ENCODE measurements around the gene HCK.

GRCh38 chr20:32110173-32110704 is 58.2 kb downstream of the HCK start:
- TF ChIP-seq, protein P1, sequence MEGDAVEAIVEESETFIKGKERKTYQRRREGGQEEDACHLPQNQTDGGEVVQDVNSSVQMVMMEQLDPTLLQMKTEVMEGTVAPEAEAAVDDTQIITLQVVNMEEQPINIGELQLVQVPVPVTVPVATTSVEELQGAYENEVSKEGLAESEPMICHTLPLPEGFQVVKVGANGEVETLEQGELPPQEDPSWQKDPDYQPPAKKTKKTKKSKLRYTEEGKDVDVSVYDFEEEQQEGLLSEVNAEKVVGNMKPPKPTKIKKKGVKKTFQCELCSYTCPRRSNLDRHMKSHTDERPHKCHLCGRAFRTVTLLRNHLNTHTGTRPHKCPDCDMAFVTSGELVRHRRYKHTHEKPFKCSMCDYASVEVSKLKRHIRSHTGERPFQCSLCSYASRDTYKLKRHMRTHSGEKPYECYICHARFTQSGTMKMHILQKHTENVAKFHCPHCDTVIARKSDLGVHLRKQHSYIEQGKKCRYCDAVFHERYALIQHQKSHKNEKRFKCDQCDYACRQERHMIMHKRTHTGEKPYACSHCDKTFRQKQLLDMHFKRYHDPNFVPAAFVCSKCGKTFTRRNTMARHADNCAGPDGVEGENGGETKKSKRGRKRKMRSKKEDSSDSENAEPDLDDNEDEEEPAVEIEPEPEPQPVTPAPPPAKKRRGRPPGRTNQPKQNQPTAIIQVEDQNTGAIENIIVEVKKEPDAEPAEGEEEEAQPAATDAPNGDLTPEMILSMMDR (IDR thresholded peaks at IDR 0.05), result peak in 1 of 3 donors; percentile 38
- no peak for TF ChIP-seq POLR2A (IDR thresholded peaks at IDR 0.05)

Data from lower leg skin (tissue), 3 donors.